ENCODE measurements around the gene C3.
A peak's percentile ranks its signal among the peaks of the same experiment; 100 is the strongest.
"Not testable (repeated sequence)": the region's sequence is repeated elsewhere in the genome, so short reads cannot be mapped to it uniquely, and the experiment has no call there.

The C3 gene

GRCh38 chr19:6648141-6648715 is 72.2 kb downstream of the C3 start:
- H2AFZ ChIP-seq (ENCODE audit: low read depth, low read length): no peak overlapping the region
- TF ChIP-seq EZH2phosphoT487 (IDR thresholded peaks at IDR 0.05; ENCODE audit: low read depth) (no peak), CTCF (IDR thresholded peaks at IDR 0.05; ENCODE audit: low read depth, low read length) (no peak)
- H3K4me1 ChIP-seq (ENCODE audit: low read length): no peaks in the 10 kb centered on the region
- H3K4me3 ChIP-seq (ENCODE audit: low read length): no peak overlapping the region
- H3K36me3 ChIP-seq (replicated peaks; ENCODE audit: low read depth, low read length): no peaks in the 10 kb centered on the region
- H4K20me1 ChIP-seq (ENCODE audit: insufficient read depth, low read length): no peaks in the 10 kb centered on the region
- H3K27me3 ChIP-seq (ENCODE audit: low read depth, low read length): peaks cover 36% of the 10 kb centered on the region
- no peak overlapping the region for H3K27ac ChIP-seq (ENCODE audit: low read length)
- H3K9me3 ChIP-seq (ENCODE audit: insufficient read depth, low read length): no peaks in the 10 kb centered on the region
- no peaks in the 10 kb centered on the region for H3K79me2 ChIP-seq (ENCODE audit: low read length)
- H3K9ac ChIP-seq (ENCODE audit: low read length): no peak overlapping the region
- no peak overlapping the region for H3K4me2 ChIP-seq (ENCODE audit: low read length)

- H3K36me3 ChIP-seq (replicated peaks; ENCODE audit: low read depth, low read length): no peaks in the 10 kb centered on the region
- no peak overlapping the region for H2AFZ ChIP-seq (ENCODE audit: low read depth, low read length)
- no peak overlapping the region for H3K4me2 ChIP-seq (ENCODE audit: low read length)
- H3K79me2 ChIP-seq (ENCODE audit: low read length): no peaks in the 10 kb centered on the region
- no peaks in the 10 kb centered on the region for H4K20me1 ChIP-seq (ENCODE audit: insufficient read depth, low read length)
- H3K4me1 ChIP-seq (ENCODE audit: low read length): peaks cover 25% of the 10 kb centered on the region
- no peaks in the 10 kb centered on the region for H3K9me3 ChIP-seq (ENCODE audit: insufficient read depth, low read length)
- H3K27me3 ChIP-seq (ENCODE audit: low read depth, low read length): peaks cover 36% of the 10 kb centered on the region
- H3K27ac ChIP-seq (ENCODE audit: low read length): no peak overlapping the region
- TF ChIP-seq EZH2phosphoT487 (IDR thresholded peaks at IDR 0.05; ENCODE audit: low read depth) (no peak), CTCF (IDR thresholded peaks at IDR 0.05; ENCODE audit: low read depth, low read length) (no peak)
- no peak overlapping the region for H3K4me3 ChIP-seq (ENCODE audit: low read length)
- H3K9ac ChIP-seq (ENCODE audit: low read length): no peak overlapping the region
Observed at GRCh38 chr19:6644796-6645195, 75.7 kb downstream of the C3 start.

GRCh38 chr19:6640333-6640732 is 80.1 kb downstream of the C3 start:
- Histone ChIP-seq H3K4me1 (ENCODE audit: low read length) (peaks cover 40% of the 10 kb centered on the region), H3K4me2 (ENCODE audit: low read length) (0 out of 2 replicates have a peak overlapping the region, but pooled peaks have one; percentile 46)
- H3K9ac ChIP-seq (ENCODE audit: low read length); H3K4me3 ChIP-seq (ENCODE audit: low read length); H3K27me3 ChIP-seq (ENCODE audit: low read depth, low read length); H3K36me3 ChIP-seq (replicated peaks; ENCODE audit: low read depth, low read length); H4K20me1 ChIP-seq (ENCODE audit: insufficient read depth, low read length); H3K9me3 ChIP-seq (ENCODE audit: insufficient read depth, low read length); H3K79me2 ChIP-seq (ENCODE audit: low read length); H2AFZ ChIP-seq (ENCODE audit: low read depth, low read length); H3K27ac ChIP-seq (ENCODE audit: low read length): not testable (repeated sequence)

GRCh38 chr19:6639439-6639838 is 81.0 kb downstream of the C3 start:
- Histone ChIP-seq H3K9me3 (ENCODE audit: insufficient read depth, low read length) (peaks cover 4% of the 10 kb centered on the region; the same call in 1 of the 2 replicates), H4K20me1 (ENCODE audit: insufficient read depth, low read length) (no peaks in the 10 kb centered on the region), H2AFZ (ENCODE audit: low read depth, low read length) (no peak overlapping the region), H3K4me1 (ENCODE audit: low read length) (peaks cover 40% of the 10 kb centered on the region), H3K27me3 (ENCODE audit: low read depth, low read length) (peaks cover 2% of the 10 kb centered on the region), H3K9ac (ENCODE audit: low read length) (no peak overlapping the region), H3K27ac (ENCODE audit: low read length) (peak overlapping the region; percentile 9; the same call in 1 of the 2 replicates), H3K4me3 (ENCODE audit: low read length) (no peak overlapping the region), H3K4me2 (ENCODE audit: low read length) (peak overlapping the region; percentile 46), H3K79me2 (ENCODE audit: low read length) (no peaks in the 10 kb centered on the region), H3K36me3 (replicated peaks; ENCODE audit: low read depth, low read length) (no peaks in the 10 kb centered on the region)
- TF ChIP-seq EZH2phosphoT487 (IDR thresholded peaks at IDR 0.05; ENCODE audit: low read depth): no peak

GRCh38 chr19:6633456-6633813 is 87.0 kb downstream of the C3 start:
- Histone ChIP-seq H3K4me1 (ENCODE audit: low read length) (peaks cover 31% of the 10 kb centered on the region), H3K9me3 (ENCODE audit: insufficient read depth, low read length) (peaks cover 11% of the 10 kb centered on the region; the same call in 1 of the 2 replicates)
- H3K27ac ChIP-seq (ENCODE audit: low read length); H4K20me1 ChIP-seq (ENCODE audit: insufficient read depth, low read length); H3K4me3 ChIP-seq (ENCODE audit: low read length); H3K27me3 ChIP-seq (ENCODE audit: low read depth, low read length); H3K9ac ChIP-seq (ENCODE audit: low read length); H3K79me2 ChIP-seq (ENCODE audit: low read length); H2AFZ ChIP-seq (ENCODE audit: low read depth, low read length); H3K4me2 ChIP-seq (ENCODE audit: low read length); H3K36me3 ChIP-seq (replicated peaks; ENCODE audit: low read depth, low read length): not testable (repeated sequence)
